HT-29 (cell line): Measurements from ENCODE around the gene CPE. TPM values are rescaled to one million over a fixed set of nuclear protein-coding genes. Genes with fewer than 3 reads are reported as not detected.
A peak's percentile ranks its signal among the peaks of the same experiment; 100 is the strongest.

ENCODE experiments used
- DNase-seq: peaks from one replicate; pipeline ENCODE4 v3.0.0-alpha.2; 2015; ENCODE audit warnings: low spot score
- total RNA-seq: library from RNA; depleted of rRNA; stranded (reverse); fragments of >200 nt; shearing (Covaris generic); gene quantifications from 2 replicates; pipeline ENCODE4 v1.2.3, GENCODE V29; 2014

The CPE gene
- total RNA-seq, 1 experiment from 2014 or later = not detected

DNA sequence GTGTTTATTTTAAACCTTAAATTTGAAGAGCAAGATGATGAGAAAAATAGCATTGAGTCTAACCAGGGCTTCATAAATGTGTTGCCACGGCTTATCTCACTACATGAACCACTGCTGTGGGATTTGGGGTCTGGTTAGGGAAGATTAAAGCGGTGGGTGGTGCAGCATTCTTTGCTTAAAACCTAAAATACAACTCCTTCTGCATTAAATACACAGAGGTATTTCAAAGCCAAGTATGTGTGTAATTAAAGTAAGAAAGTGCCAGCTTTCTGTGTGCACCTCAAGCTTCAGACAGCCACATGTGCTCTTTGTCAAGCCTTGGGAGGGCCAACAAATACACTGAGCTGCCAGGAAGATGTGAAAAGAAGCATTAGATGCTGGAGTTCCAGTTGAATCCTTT is 128.0 kb downstream of the CPE start:
- DNase-seq = no peak

DNA sequence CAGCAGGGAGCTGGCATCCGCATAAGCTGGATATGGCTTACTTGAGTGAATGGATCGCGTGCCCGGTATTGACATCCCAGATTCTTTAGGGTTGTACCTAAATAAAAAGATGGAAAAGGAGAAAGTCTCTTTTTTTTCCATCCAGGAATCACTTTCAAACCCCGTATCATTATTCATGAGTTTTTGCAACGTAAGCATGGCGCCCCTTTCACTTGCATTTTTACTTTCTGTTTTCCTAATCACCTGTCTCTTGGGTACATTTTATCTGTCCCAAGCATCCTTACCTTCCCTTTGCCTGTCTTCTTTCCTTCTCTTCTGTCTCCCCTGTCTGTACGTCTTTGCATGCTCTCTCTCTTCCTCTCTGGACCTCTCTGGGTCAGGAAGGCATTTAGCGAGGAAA is 128.6 kb downstream of the CPE start:
- DNase-seq = no peak

- DNase-seq = no peak
Observed at GRCh38 chr4:165508372-165509120, 129.7 kb downstream of the CPE start.

DNA sequence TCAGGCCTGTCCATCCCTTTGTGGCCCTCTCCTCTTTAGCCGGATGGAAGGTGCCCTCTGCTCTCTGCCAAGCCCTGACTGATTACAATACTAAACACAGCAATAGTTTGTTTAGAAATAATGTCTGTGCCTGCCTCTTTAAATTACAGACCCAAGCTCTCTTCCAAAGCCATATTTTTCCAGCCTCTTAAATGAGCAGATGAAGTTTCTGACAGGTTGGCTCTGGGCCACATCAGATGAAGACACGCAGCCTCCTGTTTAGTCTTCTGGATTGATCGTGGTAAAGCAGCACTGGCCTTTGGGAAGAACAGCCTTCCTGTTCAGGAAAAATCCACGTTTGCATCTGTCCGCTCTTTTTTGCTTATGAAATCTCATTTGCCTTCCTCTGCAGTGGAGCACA is 133.6 kb downstream of the CPE start:
- no peak for DNase-seq

DNA sequence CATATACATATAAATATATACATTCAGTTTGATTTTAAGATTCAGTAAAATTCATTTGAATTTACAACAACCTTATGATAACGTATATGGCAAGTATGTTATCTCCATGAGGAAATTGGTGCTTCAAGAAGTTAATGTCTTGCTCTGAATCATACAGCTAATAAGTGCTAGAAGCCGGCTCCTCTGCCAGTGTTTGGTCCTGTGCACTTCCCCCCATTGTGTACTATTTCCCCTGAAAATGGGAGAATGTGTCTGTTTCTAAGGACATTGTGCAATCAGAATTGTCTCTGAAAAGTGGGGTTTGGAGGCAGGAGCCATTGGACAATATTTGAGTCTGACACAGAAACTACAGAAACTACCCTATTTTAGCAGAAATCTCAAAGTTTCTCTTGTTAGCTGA is 135.9 kb downstream of the CPE start:
- DNase-seq = no peak

DNA sequence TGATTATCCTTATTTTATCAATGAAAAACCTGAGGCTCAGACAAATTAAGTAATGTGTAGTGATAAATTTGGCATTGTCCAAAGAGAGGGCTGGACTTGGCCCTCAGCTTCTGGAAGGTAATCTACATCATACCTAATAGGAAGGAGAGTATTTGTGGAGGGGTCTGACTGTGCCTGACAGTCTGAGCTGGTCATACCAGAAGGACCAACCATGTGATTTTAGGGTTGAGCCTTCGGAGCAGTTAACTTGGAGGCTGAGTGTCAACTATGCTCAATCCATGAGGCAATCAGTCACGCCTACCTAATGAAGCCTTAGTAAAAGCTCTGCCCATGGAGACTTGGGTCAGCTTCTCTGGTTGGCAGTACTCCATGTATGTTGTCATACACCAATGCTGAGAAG is 136.4 kb downstream of the CPE start:
- no peak for DNase-seq

DNA sequence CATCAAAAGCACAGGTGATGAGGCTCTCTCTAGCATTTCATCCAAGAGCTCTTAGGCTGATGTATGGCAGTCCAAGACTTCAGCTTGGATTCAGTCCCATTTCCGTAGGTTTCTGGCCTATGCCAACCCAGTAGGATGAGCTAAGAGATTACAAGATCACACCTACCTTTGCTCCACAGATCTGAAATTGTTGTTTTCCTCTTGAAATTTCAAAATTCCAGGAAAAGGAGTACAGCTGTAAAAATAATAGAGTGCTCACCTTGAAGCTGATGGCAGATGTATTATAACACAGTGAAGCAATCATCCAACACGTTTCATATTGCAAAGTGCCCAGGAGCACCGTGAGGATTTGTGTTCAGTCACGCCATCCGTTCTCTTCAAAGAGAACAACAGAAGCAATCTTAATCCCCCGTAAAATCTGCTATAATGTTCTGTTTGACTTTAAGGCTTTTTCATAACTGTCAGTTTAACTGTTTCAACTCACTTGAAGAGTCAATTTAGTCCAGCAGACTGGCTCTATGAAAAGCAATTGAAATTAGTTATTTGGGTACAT is 137.5 kb downstream of the CPE start:
- no peak for DNase-seq

GRCh38 chr4:165517216-165517615 is 138.4 kb downstream of the CPE start:
- DNase-seq = no peak

- no peak for DNase-seq
Observed at GRCh38 chr4:165518024-165518616, 139.3 kb downstream of the CPE start.

DNA sequence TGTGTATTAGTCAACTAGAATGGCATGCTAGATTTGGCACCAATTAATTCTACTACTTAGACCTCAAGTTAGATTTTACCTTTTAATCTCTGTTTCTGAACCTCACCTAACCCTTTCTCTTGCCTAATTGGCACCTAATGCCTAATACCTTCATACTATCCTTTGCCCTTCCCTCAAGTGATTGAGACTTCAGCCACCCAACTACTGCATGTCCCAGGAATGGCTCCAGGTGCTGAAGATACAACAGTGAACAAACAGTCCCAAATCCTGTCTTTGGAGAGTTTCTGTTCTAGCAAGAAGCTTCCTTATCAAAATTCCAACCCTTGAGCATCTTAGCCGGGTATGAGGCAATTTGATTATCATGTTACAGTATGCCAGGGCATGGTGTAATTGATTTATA is 139.9 kb downstream of the CPE start:
- DNase-seq = no peak

- DNase-seq = no peak
Observed at GRCh38 chr4:165519591-165519990, 140.8 kb downstream of the CPE start.

- no peak for DNase-seq
Observed at GRCh38 chr4:165520086-165520485, 141.3 kb downstream of the CPE start.

DNA sequence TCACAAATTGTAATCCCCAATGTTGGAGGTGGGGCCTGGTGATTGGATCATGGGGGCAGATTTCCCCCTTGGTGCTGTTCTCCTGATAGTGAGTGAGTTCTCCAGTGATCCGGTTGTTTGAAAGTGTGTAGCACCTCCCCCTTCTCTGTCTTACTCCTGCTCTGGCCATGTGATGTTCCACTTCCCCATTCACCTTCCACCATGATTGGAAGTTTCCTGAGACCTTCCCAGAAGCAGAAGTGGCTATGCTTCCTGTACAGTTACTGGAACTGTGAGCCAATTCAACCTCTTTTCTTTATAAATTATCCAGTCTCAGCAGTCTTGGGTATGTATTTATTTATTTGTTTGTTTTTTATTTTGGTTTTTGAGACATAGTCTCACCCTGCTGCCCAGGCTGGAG is 143.2 kb downstream of the CPE start:
- no peak for DNase-seq

- DNase-seq = no peak
Observed at GRCh38 chr4:165524532-165525190, 145.9 kb downstream of the CPE start.

- no peak for DNase-seq
Observed at GRCh38 chr4:165532976-165533375, 154.2 kb downstream of the CPE start.

DNA sequence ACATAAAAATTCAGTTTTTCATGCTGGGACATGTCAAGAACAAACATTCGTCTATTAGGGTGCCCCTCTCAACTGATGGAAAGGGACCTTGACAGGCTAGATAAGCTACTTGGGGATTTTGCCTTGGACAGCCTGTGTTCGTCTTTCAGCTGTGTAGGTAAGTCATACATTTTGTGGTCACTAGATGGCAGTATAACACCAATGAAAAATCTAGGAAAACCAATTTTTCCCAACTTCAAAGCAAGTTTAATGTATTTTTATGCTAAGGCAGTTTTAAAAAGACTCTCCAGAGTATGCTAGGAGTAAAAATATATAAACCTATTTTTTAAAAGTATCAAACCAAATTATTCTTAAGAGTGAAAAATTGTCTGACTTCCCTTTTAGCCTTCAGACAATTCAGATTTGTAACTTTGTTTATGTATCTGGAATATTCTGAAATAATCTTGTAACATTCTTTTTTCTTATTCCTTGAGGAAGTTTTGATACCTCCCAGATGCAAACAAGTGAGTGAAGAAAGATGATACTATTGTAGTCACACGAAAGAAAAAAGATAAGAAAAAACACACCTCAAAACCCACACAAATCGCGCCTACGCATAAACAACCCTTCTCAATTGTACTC is 158.3 kb downstream of the CPE start:
- DNase-seq = peak; percentile 44

DNA sequence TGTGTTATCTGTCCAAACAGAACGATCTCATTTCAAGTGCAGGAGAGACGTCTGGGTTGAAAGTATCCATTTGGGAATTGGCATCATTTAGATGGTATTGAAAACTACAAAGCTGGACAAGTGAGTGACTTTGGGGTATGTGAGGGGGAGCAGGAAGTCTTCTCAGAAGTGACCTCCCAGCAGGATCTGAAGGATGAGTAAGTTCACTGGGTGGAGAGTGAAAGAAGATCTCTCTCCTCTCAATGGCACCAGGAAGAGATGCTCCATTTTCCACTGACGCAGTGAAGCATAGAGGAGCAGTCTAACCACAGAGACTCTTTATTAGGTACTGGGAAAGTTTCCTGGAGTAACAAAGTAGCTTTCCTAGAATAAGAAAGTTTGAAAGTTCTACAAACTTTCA is 161.0 kb downstream of the CPE start:
- DNase-seq = no peak

GRCh38 chr4:165540206-165540830 is 161.5 kb downstream of the CPE start:
- DNase-seq = peak; percentile 1

DNA sequence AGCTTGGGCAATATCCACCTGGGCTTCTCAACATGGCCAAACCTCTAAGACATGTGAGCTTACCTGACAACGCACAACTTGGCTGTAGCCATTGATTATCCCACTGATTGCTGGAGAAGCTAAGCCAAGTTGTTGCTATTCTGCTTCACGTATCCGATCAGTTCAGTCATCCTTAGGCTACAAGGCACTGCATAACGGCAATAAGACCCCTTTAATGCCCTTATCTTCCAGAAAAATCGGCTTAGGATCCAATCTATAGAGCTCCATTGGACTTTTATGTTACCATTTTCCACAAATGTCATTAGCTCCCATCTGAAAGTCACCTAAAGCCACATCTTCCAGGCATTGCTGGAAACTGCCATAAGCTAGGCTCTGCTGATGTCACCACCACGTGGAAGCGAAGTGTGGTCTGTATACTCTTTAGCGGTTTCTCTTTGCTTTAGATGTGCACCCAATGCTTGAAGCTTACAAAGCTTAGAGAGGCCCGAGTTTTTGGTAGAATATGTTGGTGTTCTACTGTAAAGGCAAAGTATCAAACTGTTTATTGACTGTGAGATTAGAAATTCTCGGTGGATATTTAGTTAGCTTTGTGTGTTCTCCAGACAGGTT is 163.1 kb downstream of the CPE start:
- DNase-seq = no peak

DNA sequence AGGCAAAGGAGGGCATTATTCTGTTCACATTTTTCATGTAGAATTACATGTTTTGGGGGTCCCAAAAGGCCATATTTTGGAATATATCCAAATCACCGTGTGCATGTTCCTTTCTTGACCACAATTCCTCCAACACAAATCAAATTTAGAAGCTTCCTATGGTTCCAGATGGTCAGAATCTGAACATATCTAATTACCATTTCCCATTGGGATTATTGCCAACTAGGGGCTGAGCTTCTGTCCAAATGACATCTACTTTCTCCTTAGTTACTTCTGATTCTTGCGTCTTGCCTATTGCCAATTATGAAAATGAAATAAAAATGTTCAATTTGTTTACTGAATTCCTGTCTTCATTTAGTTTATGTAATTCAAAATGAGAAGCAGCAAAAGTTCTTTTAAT is 163.7 kb downstream of the CPE start:
- no peak for DNase-seq
